Peyer's patch (tissue), 4 donors: ENCODE measurements around the gene SPDYE1.
"Not testable (repeated sequence)": the region's sequence is repeated elsewhere in the genome, so short reads cannot be mapped to it uniquely, and the experiment has no call there.

ENCODE experiments used
- CTCF ChIP-seq, 6 experiments: fragments of 450-650 bp in 4 of 6; fragments of 200-600 bp in 2 of 6; sonication (generic) in 1 of 6; IDR thresholded peaks; one replicate each; pipeline ENCODE4 v1.5.1; 2017 to 2019; ENCODE audit warnings: antibody characterized with exemption in 6 of 6, mild to moderate bottlenecking in 3 of 6, moderate library complexity in 1 of 6
- POLR2A ChIP-seq, 2 donors: fragments of 450-650 bp; IDR thresholded peaks; one replicate each; pipeline ENCODE4 v1.5.1; 2017; ENCODE audit warnings: antibody characterized with exemption in 2 of 2, mild to moderate bottlenecking in 2 of 2, moderate library complexity in 2 of 2

- not testable (repeated sequence) for TF ChIP-seq POLR2A, CTCF (IDR thresholded peaks at IDR 0.05)
Measured at GRCh38 chr7:43974033-43974573, 23.6 kb upstream of the SPDYE1 start.
